Sciatic nerve (tissue), 2 donors: ENCODE results near the gene RAB37. TPM values are rescaled to one million over a fixed set of nuclear protein-coding genes. Genes with fewer than 3 reads are reported as not detected.

Experiments used
- ATAC-seq: fragments of 200-7000 bp; cut with Tn5 transposase; one replicate; pipeline ENCODE4 v1.9.1; 2020; ENCODE audit warnings: mild to moderate bottlenecking, moderate library complexity
- DNase-seq: peaks from one replicate; pipeline ENCODE4 v3.0.0-alpha.2; 2020; ENCODE audit warnings: low spot score
- intact Hi-C: fragments of 100-400 bp; cut with DNase I; formaldehyde crosslinking; loops from one replicate; pipeline ENCODE4 v1.14.2; 2022
- total RNA-seq: library from RNA; stranded (reverse); fragmentation: NEBNext Ultra II Directional; extraction: Animal tissue kit (Norgen Biotek cat#: 25700); gene quantifications from one replicate; pipeline ENCODE4 v1.2.1, GENCODE V29; 2021
- donor health status: DM: no; HTN: no; CAD: no.
- donor health status: DM: no; HTN: no; CAD: no.

RAB37 gene
- total RNA-seq, 1 donor from 2014 or later = 3.6 TPM

DNA sequence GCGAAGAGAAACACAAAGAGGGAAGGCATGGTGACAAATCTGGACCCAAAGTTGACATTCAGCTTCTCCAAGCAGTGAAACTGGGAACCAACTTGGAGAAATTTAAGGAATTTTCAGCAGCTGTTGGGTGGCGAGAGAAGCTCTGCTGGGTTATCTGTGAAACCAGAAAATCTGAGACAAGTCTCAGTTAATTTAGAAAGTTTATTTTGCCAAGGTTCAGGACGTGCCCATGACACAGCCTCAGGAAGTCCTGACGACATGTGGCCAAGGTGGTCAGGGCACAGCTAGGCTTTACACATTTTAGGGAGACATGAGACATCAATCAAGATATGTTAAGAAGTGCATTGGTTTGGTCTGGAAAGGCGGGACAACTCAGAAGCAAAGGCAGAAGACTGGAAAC is 13.2 kb upstream of the RAB37 start:
- no peak for ATAC-seq
- intact Hi-C loops = no loop called here
- DNase-seq = no peak

DNA sequence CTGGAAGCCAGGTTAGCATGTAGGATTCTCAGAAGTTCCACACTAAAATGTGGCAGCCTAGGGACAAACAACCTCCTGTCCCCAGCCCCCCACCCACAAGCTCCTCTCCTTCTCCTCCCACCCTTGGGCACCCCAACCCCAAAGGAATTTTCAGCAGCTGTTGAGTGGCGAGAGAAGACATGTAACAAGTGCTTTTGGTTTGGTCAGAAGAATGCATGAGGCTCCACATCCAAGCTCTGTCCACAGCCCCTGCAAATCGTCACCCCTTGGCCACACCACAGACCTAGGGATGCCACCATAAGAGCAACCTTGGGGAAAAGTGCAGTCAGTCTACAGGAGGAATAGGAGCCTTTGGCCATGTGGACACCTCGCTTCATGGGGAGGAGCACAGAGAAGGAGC is 11.9 kb upstream of the RAB37 start:
- ATAC-seq = no peak
- no peak for DNase-seq
- intact Hi-C loops = no loop called here

DNA sequence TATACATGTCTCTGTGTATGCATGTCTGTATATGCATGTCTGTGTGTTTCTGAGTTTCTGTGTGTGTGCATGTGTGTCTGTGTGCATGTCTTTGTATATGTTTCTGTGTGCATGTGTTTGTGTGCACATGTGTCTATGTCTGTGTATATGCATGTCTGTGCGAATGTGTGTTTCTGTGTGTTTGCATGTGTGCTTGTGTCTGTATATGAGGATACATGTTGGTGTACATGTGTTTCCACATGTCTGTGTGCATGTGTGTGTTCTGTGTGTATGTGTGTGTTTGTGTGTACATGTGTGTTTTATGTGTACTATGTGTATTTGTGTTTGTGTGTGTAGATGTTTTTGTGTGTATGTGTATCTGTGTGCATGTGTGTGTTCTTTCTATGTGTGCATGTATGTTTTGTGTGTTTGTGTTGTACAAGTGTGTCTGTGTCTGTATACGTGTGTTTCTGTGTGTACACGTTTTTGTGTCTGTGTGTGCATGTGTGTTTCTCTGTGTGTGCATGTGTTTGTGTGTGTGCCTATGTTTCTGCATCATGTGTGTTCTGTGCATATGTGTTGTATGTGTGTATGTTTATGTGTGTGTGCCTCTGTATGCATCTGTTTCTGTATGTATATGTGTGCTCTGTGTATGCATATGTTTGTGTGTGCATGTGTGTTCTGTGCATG is 8.9 kb upstream of the RAB37 start:
- no peak for ATAC-seq
- DNase-seq = no peak
- intact Hi-C loops = no loop called here

DNA sequence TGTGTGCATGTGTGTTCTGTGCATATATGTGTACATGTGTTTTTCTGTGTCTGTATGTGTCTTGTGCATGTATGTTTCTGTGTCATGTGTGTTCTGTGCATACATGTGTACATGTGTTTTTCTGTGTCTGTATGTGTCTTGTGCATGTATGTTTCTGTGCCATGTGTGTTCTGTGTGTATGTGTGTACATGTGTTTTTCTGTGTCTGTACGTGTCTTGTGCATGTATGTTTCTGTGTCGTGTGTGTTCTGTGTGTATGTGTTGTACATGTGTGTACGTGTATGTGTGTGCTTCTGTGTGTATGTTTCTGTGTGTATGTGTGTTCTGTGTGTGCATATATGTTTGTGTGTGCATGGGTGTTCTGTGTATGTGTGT is 8.4 kb upstream of the RAB37 start:
- DNase-seq = no peak

DNA sequence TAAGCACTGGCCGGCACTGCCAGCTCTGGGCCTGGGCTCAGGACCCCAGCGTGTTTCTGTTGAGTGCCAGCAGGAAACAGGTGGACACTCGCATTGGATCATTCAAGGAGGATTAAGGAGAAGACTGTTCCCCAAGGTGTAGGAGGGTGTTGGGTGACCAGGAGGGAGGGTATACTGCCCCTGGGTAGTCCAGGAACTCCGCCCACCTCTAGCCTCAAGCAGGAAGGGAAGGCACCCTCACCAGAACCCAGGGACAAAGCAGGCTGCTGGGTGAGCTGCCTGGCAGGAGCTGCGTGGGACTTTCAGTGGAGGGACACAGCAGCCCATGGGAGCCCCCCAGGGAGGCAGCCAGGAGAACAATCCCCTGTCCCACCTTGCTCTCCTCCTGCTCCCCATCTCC is 7.7 kb upstream of the RAB37 start:
- intact Hi-C loops = no loop called here
- no peak for DNase-seq
- no peak for ATAC-seq

More for the DNA sequence above, 8.4 kb upstream of the RAB37 start:
- intact Hi-C loops = no loop called here
- no peak for ATAC-seq

DNA sequence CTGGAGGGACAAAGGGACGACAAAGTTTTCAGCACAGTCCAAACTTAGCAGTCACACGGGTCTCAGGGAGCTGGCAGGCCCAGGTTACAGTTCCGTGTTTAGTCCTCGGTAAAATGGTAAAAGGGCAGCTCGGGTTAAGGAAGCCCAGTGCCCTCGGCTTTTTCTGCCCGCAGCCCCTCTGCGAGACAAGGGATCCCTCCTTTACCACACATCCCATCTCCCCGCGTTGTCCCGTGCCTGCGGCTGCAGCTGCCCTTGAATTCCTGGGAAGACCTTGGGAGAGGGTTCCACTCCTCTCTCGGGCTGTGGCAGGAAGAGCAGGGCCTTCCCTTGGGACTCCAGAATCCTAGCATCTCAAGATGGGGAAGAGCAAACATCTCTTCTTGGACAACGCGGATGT is 7.2 kb upstream of the RAB37 start:
- DNase-seq = no peak
- ATAC-seq = no peak
- intact Hi-C loops = no loop called here

DNA sequence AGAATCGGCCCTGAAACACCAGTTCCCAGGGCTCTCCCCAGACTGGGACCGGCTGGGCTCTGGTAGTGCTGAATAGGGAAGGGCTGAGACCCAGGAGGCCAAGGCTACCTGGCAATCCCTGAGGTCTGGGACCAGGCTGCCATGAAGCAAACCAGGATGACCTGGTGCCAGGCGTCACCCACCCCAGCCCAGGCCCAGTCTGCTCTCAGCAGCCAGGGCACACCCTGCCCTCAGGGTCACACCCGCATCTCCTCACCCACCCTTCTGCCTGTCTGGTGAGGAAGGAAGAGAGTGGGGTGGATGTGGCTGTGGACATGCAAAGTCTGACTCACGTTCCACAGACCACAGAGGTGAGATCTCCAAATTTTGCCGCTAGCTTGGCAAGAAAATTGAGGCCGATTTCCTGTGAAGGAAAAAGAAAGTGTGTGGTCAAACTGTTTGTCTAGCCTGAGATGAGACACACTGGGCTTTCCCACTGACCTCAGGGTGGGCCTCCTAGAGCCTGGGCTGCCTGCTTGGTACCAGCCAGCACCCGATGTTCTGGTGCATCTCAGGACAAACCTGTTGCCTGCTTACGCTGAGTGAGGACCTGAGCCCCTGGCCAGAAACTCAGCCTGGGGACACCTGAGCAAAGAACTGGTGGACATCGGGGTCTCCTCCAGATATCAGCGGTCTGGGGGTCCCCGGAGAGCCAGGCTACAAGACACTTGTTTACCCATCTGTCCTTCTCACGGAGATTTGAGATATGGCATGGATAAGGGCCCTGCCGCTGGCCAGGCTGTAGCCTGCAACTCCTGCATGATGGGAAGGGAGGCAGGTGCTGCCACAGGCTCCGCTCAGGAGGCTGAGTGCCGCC is 6.3 kb upstream of the RAB37 start:
- DNase-seq (no peak), ATAC-seq (no peak)
- intact Hi-C loops = no loop called here

DNA sequence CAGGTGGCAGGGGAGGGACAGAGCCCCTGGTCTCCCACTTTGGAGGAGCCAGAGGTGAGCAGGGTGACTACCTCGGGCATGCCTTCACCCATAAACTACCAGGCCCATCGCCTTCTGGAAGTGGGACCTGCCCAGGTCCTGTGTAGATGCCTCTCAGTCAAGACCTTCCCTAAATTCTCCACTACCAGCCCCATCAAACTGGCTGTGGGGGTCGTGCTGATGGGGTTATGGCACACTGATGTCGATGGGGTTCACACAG is 5.8 kb upstream of the RAB37 start:
- DNase-seq (no peak), ATAC-seq (no peak)
- intact Hi-C loops = no loop called here

DNA sequence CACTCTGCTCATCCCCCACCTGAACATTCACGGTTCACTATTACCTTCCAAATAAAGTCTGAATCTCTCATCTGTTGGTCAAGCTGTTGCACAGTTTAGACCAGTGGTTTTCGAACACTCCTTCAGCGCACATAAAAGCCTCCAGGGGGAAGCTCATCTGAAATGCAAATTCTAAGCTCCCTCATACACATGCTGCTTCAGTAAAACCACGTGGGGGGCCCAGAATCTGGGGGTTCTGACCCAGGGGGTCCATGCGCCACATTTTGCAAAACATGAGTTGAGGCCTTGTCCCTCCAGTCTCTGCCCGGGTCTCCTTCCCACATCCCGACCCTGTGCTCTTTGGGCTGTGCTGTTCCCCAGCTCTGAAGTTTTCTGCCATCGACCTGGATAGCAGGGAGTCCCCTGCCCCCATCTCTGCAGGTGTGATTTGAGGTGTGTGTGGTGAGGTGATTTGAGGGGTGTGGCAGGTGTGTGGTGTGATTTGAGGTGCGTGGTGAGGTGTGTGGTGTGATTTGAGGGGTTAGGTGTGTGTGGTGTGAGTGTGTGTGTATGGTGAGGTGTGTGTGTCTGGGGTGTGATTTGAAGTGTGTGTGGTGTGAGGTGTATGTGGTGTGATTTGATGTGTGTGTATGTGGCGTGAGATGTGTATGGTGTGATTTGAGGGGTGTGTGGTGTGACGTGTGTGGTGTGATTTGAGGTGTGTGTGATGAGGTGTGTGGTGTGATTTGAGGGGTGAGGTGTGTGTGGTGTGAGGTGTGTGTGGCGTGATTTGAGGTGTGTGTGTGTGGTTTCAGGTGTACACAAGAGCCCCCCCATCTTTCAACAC is 4.8 kb upstream of the RAB37 start:
- ATAC-seq (no peak), DNase-seq (no peak)
- intact Hi-C loops = no loop called here

DNA sequence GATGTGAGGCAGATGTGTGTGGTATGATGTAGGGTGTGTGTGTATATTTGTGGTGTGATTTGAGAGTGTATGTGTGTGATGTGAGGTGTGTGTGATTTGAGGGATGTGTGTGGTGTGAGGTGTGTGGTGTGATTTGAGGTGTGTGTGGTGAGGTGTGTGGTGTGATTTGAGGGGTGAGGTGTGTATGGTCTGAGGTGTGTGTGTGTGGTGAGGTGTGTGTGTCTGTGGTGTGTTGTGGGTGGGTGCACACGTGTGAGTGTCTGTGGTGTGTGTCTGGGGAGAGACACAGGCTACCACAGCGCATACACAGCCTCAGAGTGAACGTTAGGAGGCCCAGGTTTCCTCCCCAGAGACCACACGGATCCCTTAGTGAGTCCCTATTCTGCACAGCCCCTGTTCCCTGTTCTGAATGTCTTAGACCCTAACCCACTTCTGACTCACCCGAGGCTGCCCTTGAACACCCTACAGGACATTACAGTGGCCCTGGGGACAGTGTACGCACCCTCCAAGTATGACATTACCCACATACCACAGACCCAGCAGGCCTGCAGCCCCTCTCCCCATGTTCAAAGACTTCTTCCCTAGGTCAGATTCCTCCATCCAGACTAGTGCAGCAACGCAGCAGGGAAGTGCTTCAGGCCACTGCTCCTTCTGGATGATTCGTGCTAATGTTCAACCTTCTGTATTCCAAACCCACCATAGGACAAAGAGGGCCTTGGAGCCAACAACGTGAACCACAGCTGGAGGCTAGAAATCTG is 3.5 kb upstream of the RAB37 start:
- DNase-seq (no peak), ATAC-seq (no peak)
- intact Hi-C loops = no loop called here

DNA sequence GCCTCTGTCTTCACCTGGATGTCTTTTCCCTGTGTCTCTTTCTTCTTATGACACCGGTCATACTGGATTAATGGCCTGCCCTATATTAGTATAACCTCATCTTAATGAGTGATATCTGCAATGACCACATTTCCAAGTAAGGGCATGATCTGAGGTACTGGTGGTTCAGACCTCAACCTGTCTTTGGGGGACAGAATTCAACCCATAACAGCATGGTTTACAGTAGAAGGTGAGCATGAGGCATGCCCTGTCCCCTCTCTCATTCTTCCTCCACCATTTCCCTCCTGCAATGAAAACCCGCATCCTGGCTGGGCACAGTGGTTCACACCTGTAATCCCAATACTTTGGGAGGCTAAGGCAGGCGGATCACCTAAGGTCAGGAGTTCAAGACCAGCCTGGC is 2.8 kb upstream of the RAB37 start:
- DNase-seq = no peak
- ATAC-seq = no peak
- intact Hi-C loops = no loop called here

DNA sequence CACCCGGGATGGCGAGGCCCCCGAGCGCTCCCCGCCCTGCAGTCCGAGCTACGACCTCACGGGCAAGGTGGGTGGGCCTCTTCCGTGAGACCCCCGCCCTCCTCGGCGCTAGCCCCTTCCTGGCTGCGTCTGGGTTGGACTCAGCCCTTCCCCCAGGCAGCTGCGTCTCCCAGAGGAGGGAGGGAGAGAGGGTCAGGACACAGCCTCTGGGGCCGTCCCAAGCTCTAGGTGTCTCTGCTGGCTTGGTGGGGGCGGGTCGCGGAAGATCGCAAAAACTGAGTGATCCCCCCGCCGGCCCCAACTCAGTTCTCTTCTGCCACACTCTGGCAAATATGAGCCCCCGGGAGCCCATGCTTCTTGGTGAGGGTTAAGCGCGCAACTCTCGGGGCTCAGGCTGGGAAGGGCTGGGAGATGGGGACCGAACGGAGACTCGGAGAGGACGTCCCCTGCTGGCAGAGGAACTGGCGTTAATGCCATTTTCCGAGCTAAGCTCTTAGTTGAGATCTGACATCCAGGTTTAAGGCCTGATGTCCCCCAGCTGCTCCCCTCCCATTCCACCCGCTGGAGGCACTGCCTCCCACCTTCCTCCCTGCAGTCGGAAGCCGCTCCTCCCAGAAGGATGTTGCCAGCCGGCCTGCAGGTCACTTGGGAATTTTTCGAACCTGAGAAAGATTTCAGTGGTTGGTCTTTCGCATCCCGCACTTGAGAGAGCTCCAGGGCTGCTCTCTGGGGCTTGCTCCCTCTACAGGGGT is 419 bp downstream of the RAB37 start:
- intact Hi-C loops = no loop called here
- ATAC-seq = peak; percentile 22
- DNase-seq = no peak

DNA sequence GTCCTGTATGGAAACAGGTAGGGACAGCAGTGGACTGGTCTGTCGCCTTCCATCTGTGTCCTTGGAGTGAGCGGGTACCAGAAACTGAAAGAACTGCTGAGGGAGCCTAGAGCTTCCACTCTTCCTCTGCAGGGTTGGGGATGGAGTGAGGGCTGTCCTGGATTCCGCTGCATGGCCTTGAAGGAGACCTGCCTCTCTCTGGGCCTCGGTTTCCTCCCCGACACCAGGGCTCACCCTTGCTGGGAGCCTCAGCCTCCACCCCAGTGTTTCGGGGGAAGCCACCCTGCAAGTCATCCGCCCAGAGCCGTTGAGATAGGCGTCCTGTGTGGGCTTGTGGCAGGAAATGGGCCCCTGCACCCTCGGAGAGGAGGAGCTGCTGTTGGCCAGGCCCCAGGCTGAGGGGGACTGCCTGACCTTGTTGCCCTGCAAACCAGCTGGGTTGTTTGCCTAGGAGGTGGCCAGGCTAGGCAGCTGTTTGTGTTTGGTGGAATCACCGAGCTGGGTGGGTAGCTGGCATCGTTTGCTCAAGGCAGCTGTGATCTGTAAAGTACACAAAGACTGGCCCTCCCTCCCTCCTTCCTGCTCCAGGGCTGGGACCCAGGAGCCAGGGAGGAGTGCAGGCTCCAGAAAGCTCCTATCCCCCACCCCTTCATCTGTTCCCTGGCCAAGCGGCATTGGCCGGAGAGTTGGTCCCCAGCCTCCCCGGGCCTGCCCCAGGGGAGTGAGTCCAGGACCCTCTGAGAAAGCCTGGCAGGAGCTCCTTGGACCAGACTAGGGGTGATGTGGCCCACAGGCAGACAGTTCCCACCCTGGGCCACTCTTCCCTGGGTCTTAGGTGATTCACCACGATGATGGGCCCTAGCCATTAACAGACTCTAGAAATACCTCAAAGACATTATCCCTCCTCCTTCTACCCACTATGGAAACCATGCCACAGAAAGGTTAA is 1.3 kb downstream of the RAB37 start:
- DNase-seq (no peak), ATAC-seq (peak; percentile 31)
- intact Hi-C loops = no loop called here

DNA sequence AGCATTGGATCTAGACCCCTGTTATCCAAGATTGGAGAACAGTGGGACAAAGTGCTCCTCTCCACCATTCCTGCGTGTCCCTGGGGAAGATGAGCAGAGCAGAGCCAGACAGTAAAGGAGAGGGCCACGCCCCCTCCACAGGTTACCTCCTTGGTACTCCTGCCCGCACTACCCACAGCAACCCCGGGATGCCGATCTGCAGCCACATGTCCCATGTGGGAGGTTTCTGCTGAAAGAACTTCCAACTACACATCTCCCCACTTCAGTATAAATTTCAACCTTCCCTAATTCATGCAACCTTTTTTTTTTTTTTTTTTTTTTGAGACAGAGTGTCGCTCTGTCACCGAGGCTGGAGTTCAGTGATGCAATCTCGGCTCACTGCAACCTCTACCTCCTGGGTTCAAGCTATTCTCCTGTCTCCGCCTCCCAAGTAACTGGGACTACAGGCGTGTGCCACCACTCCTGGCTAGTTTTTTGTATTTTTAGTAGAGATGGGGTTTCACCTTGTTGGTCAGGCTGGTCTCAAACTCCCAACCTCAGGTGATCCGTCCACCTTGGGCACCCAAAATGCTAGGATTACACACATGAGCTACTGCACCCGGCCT is 2.3 kb downstream of the RAB37 start:
- no peak for DNase-seq
- intact Hi-C loops = no loop called here
- no peak for ATAC-seq

DNA sequence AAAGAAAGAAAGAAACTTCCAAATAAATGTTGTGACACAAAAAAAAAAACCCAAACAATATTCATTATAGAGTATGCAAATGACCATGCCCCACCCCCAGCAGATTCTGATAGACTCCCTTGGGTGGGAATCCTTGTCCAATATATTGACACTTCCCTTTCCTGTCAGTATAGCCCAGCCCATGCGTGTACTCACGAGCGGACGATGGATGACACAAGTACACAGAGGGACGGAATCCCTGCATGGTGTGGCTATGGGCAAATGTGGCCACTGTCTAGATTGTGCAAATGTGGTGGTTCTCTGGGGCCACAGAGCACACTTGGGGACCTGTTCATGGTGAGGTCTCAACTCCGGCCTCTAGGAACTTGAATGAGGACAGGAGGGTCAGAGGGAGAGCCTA is 3.1 kb downstream of the RAB37 start:
- ATAC-seq (no peak), DNase-seq (no peak)
- intact Hi-C loops = no loop called here

DNA sequence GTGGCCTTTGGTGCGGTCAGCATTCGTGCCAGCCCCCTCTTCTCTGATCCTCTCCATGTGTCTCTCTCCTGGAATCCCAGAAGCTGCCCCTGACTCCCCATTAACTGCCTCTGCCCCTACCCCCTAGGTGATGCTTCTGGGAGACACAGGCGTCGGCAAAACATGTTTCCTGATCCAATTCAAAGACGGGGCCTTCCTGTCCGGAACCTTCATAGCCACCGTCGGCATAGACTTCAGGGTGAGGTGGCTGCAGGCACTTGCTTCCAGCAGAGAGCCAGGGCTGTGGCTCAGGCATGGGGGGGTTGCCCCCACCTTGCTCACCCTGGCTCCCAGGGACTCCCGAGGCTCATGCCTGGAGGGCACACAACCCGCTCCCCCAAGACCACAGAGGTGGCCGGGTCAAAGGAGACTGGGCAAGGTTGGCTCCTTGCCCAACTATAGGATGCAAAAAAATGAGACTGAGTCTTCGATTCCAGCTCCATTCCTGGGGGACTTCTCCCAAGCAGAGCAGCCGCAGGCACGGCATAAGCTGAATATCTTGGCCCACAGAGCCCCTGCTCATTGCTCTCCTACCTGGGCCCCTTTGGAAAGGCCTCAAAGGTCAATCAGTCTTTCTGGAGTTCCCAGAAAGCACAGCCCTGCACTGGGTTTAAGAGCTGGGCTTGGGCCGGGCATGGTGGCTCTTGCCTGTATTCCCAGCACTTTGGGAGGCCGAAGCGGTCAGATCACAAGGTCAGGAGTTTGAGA is 3.8 kb downstream of the RAB37 start:
- intact Hi-C loops = no loop called here
- DNase-seq = no peak
- ATAC-seq = no peak

DNA sequence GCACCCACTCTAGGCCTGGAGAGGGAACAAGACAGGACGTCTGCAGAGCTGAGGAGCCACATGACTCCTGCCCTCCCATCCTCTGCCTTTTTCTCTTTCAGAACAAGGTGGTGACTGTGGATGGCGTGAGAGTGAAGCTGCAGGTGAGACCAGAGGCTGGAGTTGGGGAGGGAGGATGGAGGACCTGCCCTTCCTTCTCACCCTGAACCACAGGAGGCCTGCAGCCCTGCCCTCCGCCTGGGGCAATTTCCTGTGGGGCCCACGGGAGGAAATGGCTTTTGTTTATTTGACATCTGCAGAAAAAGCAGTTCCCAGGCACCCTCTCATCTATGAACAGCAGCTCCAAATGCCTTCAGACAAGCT is 5.1 kb downstream of the RAB37 start:
- ATAC-seq = no peak
- intact Hi-C loops = no loop called here
- no peak for DNase-seq
